Heart right ventricle (tissue), 16 donors: ENCODE results near the gene SERPINA4. TPM values are rescaled to one million over a fixed set of nuclear protein-coding genes. Genes with fewer than 3 reads are reported as not detected.
A peak's percentile ranks its signal among the peaks of the same experiment; 100 is the strongest.
"Not testable (repeated sequence)": the region's sequence is repeated elsewhere in the genome, so short reads cannot be mapped to it uniquely, and the experiment has no call there.

ENCODE experiments used
- ATAC-seq, 8 donors: fragments of 200-7000 bp; cut with Tn5 transposase; one replicate each; pipeline ENCODE4 v1.9.1; 2020; ENCODE audit warnings: mild to moderate bottlenecking in 8 of 8, moderate library complexity in 8 of 8, moderate number of reproducible peaks in 1 of 8
- DNase-seq, 2 donors: peaks; one replicate each; pipeline ENCODE4 v3.0.0-alpha.2; 2020
- H3K27ac ChIP-seq, 10 donors: fragments of 200-600 bp; sonication (generic) in 2 of 10; one replicate each; pipeline versions ENCODE4 v1.5.0 to v1.8.0; 2020 to 2022; ENCODE audit warnings: mild to moderate bottlenecking in 3 of 10
- H3K27me3 ChIP-seq, 7 donors: fragments of 200-600 bp; one replicate each; pipeline ENCODE4 v1.8.0; 2021 to 2022; ENCODE audit warnings: mild to moderate bottlenecking in 2 of 7
- H3K36me3 ChIP-seq, 9 donors: fragments of 200-600 bp; sonication (generic) in 1 of 9; one replicate each; pipeline versions ENCODE4 v1.5.0 to v1.8.0; 2020 to 2022; ENCODE audit warnings: mild to moderate bottlenecking in 2 of 9
- H3K4me1 ChIP-seq, 9 donors: fragments of 200-600 bp; sonication (generic) in 1 of 9; one replicate each; pipeline versions ENCODE4 v1.5.0 to v1.8.0; 2020 to 2022; ENCODE audit warnings: mild to moderate bottlenecking in 4 of 9
- H3K4me3 ChIP-seq, 10 donors: fragments of 200-600 bp; sonication (generic) in 2 of 10; one replicate each; pipeline versions ENCODE4 v1.5.0 to v1.8.0; 2020 to 2022; ENCODE audit warnings: mild to moderate bottlenecking in 7 of 10, moderate library complexity in 2 of 10
- H3K9me3 ChIP-seq, 11 donors: fragments of 200-600 bp in 10 of 11; sonication (generic) in 2 of 11; one replicate each; pipeline versions ENCODE4 v1.5.0 to v1.8.0; 2013 to 2022; ENCODE audit warnings: mild to moderate bottlenecking in 2 of 11, control low read depth in 1 of 11, moderate library complexity in 1 of 11
- WGBS, 2 donors: extraction: QIAGEN DNeasy Blood & Tissue Kit; methylation state at CpG; one replicate each; pipeline ENCODE4 v1.1.7; 2013; ENCODE audit warnings: inconsistent platforms in 1 of 2; 5-methylcytosine and 5-hydroxymethylcytosine counted together
- intact Hi-C, 10 donors: fragments of 100-400 bp; cut with DNase I; formaldehyde crosslinking; loops; one replicate each; pipeline versions ENCODE4 v1.11.1 to v1.14.2; 2022
- polyA plus RNA-seq, 2 donors: library from polyadenylated mRNA; stranded (reverse); fragments of 200-250 nt; gene quantifications; one replicate each; pipeline ENCODE4 v1.2.3, GENCODE V29; 2013
- total RNA-seq, 10 donors: library from RNA; stranded (reverse); fragmentation: NEBNext Ultra II Directional in 3 of 10; extraction: Animal tissue kit (Norgen Biotek cat#: 25700) in 3 of 10; gene quantifications; one replicate each; pipeline versions ENCODE4 v1.2.1 to v1.2.4, GENCODE V29; 2021 to 2023
- TF ChIP-seq, protein P1 (sequence below), 9 donors: fragments of 200-600 bp; sonication (generic) in 2 of 9; IDR thresholded peaks; one replicate each; pipeline versions ENCODE4 v1.5.0 to v1.8.0; 2021 to 2022; ENCODE audit warnings: antibody characterized with exemption in 9 of 9, mild to moderate bottlenecking in 5 of 9, moderate library complexity in 1 of 9
- donor health status: Arrhythmogenic right ventricular cardiomyopathy.
- donor health status: ischemic (EF 13 %, LVEDD 7.1; RV severe dilation, severe dysfunction).
- donor health status: healthy with polysubstance abuse.
- donor health status: DM: no; HTN: yes; CAD: no.
- donor health status: DM: no; HTN: no; CAD: no.
- donor health status: ischemic (EF 25% LVEDD 6.9; RV normal size, moderate dysfunction).
- donor health status: ischemic (EF 25% LVEDD 5.7; RV mildly dilated, moderate dysfunction).
- donor health status: healthy.
- donor health status: DM: yes; HTN: yes; CAD: no.
- donor health status: Ischemic cardiomyopathy.
- donor health status: ischemic (EF 35%, LVEDD 5.7; RV mildly dilated, moderate dysfunction).
- donor health status: nonischemic (EF 11% LVEDD 7.7; RV severe dilation, severe dysfunction).
- donor health status: DM: yes; HTN: yes; CAD: no.
- donor health status: PGD.
- donor health status: ischemic (EF 29% LVEDD 5.4; RV normal size, mild dysfunction).
- donor health status: nonischemic (EF 23%, LVEDD 6.1; RV moderate dilation, normal function).

Gene SERPINA4
- total and polyA plus RNA-seq, 12 donors: not detected

DNA sequence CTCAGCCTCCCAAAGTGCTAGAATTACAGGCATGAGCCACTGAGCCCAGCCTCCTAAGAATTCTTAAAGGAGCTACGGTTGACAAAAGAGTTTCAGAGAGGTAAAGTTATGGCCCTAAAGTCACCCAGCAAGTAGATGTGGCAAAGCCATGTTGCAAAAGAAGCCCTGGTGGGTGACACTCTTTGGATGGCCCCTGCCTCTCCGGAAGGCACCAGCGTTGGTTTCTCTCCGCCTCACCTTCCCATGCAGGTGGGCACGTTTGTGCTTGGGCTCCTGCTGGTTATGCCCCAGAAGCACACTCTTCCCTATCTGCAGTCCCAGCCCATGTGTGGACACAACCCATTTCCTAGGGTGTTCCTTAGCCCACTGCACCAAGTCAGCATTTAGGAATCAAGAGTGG lies 41.5 kb downstream of the SERPINA4 start:
- Histone ChIP-seq H3K9me3 (no peaks in the 10 kb centered on the region), H3K4me1 (peaks cover 4 to 45% (median 29%) of the 10 kb centered on the region in 9 donors), H3K27me3 (no peaks in the 10 kb centered on the region), H3K36me3 (no peaks in the 10 kb centered on the region), H3K27ac (peak overlapping the region in 6 of 10 donors; percentile 15 to 76 (median 62)), H3K4me3 (no peak overlapping the region)
- intact Hi-C loops: no loop called here
- WGBS, 2 donors: 80 to 92% methylated on average over 5 of the region's 5 CpGs
- ATAC-seq (no peak), DNase-seq (no peak)
- TF ChIP-seq, protein P1, sequence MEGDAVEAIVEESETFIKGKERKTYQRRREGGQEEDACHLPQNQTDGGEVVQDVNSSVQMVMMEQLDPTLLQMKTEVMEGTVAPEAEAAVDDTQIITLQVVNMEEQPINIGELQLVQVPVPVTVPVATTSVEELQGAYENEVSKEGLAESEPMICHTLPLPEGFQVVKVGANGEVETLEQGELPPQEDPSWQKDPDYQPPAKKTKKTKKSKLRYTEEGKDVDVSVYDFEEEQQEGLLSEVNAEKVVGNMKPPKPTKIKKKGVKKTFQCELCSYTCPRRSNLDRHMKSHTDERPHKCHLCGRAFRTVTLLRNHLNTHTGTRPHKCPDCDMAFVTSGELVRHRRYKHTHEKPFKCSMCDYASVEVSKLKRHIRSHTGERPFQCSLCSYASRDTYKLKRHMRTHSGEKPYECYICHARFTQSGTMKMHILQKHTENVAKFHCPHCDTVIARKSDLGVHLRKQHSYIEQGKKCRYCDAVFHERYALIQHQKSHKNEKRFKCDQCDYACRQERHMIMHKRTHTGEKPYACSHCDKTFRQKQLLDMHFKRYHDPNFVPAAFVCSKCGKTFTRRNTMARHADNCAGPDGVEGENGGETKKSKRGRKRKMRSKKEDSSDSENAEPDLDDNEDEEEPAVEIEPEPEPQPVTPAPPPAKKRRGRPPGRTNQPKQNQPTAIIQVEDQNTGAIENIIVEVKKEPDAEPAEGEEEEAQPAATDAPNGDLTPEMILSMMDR (IDR thresholded peaks at IDR 0.05): no peak

DNA sequence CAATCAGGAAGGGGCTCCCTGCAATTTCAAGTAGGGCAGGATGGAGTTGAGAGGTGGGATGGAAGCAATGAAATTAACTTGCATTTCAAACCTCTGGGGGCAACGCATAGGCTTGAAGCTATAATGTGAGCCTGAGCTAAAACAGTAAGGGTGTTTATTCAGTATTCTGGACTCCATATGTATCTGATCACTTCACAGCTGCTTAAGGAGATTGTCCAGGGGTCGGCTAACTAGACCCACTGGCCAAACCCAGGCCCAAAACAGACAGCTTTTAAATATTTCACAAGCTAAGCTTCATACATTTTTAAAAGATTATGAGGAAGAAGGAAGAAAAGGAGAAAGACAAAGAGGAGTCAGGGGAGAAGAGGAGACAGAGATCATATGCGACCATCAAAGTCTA lies 44.1 kb downstream of the SERPINA4 start:
- H3K27ac ChIP-seq: peak overlapping the region in 1 of 10 donors; percentile 52

DNA sequence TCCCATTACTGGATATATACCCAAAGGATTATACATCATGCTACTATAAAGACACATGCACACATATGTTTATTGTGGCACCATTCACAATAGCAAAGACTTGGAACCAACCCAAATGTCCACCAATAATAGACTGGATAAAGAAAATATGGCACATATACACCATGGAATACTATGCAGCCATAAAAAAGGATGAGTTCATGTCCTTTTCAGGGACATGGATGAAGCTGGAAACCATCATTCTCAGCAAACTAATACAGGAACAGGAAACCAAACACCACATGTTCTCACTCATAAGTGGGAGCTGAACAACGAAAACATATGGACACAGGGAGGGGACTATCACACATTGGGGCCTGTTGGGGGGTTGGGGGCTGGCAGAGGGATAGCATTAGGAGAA lies 47.7 kb downstream of the SERPINA4 start:
- intact Hi-C loops, H3K27me3 ChIP-seq, ATAC-seq, DNase-seq, H3K9me3 ChIP-seq, H3K36me3 ChIP-seq, H3K27ac ChIP-seq, H3K4me3 ChIP-seq: not testable (repeated sequence)
- 69 to 73% methylated on average over 1 of the region's 1 CpG for WGBS, 2 donors
- H3K4me1 ChIP-seq: peaks cover 0 to 14% (median 5%) of the 10 kb centered on the region in 9 donors

More for the DNA sequence above, 44.1 kb downstream of the SERPINA4 start:
- WGBS, 2 donors: 60 to 70% methylated on average over 3 of the region's 3 CpGs
- H3K9me3 ChIP-seq: peaks cover 0 to 6% (median 0%) of the 10 kb centered on the region in 11 donors
- no peak overlapping the region for H3K4me3 ChIP-seq
- H3K27me3 ChIP-seq: no peaks in the 10 kb centered on the region
- DNase-seq (no peak), ATAC-seq (no peak)
- H3K36me3 ChIP-seq: no peaks in the 10 kb centered on the region
- peaks cover 0 to 27% (median 13%) of the 10 kb centered on the region in 9 donors for H3K4me1 ChIP-seq
- intact Hi-C loops: no loop called here
- TF ChIP-seq, protein P1 (IDR thresholded peaks at IDR 0.05): no peak

DNA sequence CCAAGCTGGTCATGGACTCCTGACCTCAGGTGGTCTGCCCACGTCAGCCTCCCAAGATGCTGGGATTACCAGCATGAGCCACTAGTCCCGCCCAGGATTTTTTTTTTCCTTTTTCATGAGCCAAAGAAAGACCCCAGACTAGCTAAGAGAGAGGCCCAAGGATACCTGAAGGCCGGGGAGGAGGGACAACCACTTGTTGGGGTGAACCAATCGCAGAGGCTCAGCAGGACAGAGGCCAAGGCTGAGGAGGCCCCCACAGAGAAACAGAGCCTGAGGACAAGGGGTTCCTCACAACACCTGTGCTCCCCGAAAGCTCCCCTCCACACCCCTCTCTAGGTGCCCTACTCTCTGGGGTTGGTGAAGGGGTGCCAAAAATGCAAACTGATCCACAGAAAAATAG lies 49.9 kb downstream of the SERPINA4 start:
- peaks cover 0 to 11% (median 4%) of the 10 kb centered on the region in 9 donors for H3K4me1 ChIP-seq
- H3K36me3 ChIP-seq: no peaks in the 10 kb centered on the region
- TF ChIP-seq, protein P1 (IDR thresholded peaks at IDR 0.05): no peak
- 80 to 85% methylated on average over 5 of the region's 5 CpGs for WGBS, 2 donors
- peaks cover 0 to 6% (median 0%) of the 10 kb centered on the region in 11 donors for H3K9me3 ChIP-seq
- no peak for ATAC-seq
- H3K27me3 ChIP-seq: no peaks in the 10 kb centered on the region
- peak overlapping the region in 1 of 10 donors; percentile 63 for H3K27ac ChIP-seq
- intact Hi-C loops: no loop called here
- H3K4me3 ChIP-seq: no peak overlapping the region
- DNase-seq: no peak

DNA sequence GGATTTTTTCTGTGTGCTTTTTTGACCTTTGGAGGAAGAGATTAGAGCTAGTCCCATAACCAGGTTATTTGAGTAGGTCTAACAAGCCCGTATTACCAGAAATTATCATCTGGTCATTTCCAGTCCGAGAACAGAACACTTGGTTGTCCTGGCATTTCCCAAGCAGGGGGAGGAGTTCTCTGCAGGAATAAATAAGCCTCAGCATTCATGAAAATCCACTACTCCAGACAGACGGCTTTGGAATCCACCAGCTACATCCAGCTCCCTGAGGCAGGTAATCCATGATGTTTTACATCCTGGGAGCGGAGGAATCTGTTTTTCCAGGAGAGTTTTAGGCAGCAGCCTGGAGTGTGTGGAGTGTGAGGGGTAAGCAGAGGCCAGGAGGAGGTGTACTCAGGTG lies 50.9 kb downstream of the SERPINA4 start, which contains the start of gene SERPINA3:
Gene SERPINA3 (plus strand): TSS at position 218 of the 400 bp plus-strand sequence. CDS start 2,051 bp downstream, outside the sequence.
- WGBS, 2 donors: 41% methylated on average over 4 of the region's 4 CpGs
- H3K4me3 ChIP-seq: peak within 1 kb of the TSS in 2 of 10 donors; percentile 14 to 26
- DNase-seq (no peak), ATAC-seq (peak in 4 of 8 donors; percentile 54 to 74 (median 68))
- peaks cover 0 to 10% (median 0%) of the 10 kb centered on the region in 11 donors for H3K9me3 ChIP-seq
- TF ChIP-seq, protein P1 (IDR thresholded peaks at IDR 0.05): no peak
- H3K27ac ChIP-seq: peak within 1 kb of the TSS in 6 of 10 donors; percentile 2 to 63 (median 30)
- H3K4me1 ChIP-seq: peaks cover 0 to 7% (median 0%) of the 10 kb centered on the region in 9 donors
- intact Hi-C loops: no loop called here
- no peaks in the 10 kb centered on the region for H3K36me3 ChIP-seq
- no peaks in the 10 kb centered on the region for H3K27me3 ChIP-seq
